HL-60 (cell line): ENCODE results near the gene OSBPL2.

Experiments used
- DNase-seq, 2 experiments: peaks; one replicate each; pipeline ENCODE4 v3.0.0-alpha.2; 2010 to 2020; ENCODE audit warnings: low read depth in 1 of 2, low spot score in 1 of 2
- H3K27ac ChIP-seq: fragments of 250-450 bp; sonication (Bioruptor Pico); replicated peaks from 2 replicates; pipeline ENCODE4 v1.5.1; 2020; ENCODE audit warnings: mild to moderate bottlenecking, moderate library complexity
- H3K27me3 ChIP-seq: fragments of 250-450 bp; sonication (Bioruptor Pico); 2 replicates; pipeline ENCODE4 v1.5.1; 2021; ENCODE audit warnings: mild to moderate bottlenecking, moderate library complexity; ENCODE audit not compliant: insufficient read depth, poor library complexity, severe bottlenecking
- H3K4me3 ChIP-seq: replicated peaks from 2 replicates; pipeline ENCODE4 v1.5.1; 2011; ENCODE audit warnings: mild to moderate bottlenecking, control low read depth, low read length; ENCODE audit not compliant: insufficient read depth
- CTCF ChIP-seq: IDR thresholded peaks from one replicate; pipeline ENCODE4 v1.5.1; 2011; ENCODE audit warnings: low read length, control low read depth, inconsistent platforms; ENCODE audit not compliant: insufficient read depth
- GABPA ChIP-seq: IDR thresholded peaks from 2 replicates; pipeline ENCODE4 v1.6.1; 2012; ENCODE audit warnings: low read depth
- POLR2AphosphoS5 ChIP-seq: IDR thresholded peaks from 2 replicates; pipeline ENCODE4 v1.6.1; 2012; ENCODE audit warnings: low read depth
- REST ChIP-seq: IDR thresholded peaks from 2 replicates; pipeline ENCODE4 v1.6.1; 2012; ENCODE audit warnings: low read depth; ENCODE audit not compliant: insufficient replicate concordance
- SPI1 ChIP-seq: IDR thresholded peaks from 2 replicates; pipeline ENCODE4 v1.6.1; 2012; ENCODE audit warnings: low read depth, mild to moderate bottlenecking, borderline replicate concordance

Gene OSBPL2

GRCh38 chr20:62266340-62266739 is 28.0 kb downstream of the OSBPL2 start:
- Histone ChIP-seq H3K27ac (no peak overlapping the region), H3K27me3 (no peaks in the 10 kb centered on the region), H3K4me3 (no peak overlapping the region)
- TF ChIP-seq REST (no peak), GABPA (no peak), SPI1 (no peak), CTCF (no peak), POLR2AphosphoS5 (no peak)
- no peak for DNase-seq

- H3K27me3 ChIP-seq: no peaks in the 10 kb centered on the region
- TF ChIP-seq REST (no peak), POLR2AphosphoS5 (no peak), GABPA (no peak), CTCF (no peak), SPI1 (no peak)
- no peak for DNase-seq
- H3K4me3 ChIP-seq: no peak overlapping the region
- no peak overlapping the region for H3K27ac ChIP-seq
These were observed 28.5 kb downstream of the OSBPL2 start for GRCh38 chr20:62266851-62267250.

GRCh38 chr20:62267543-62267942 is 29.2 kb downstream of the OSBPL2 start:
- DNase-seq: no peak
- Histone ChIP-seq H3K27ac (no peak overlapping the region), H3K27me3 (no peaks in the 10 kb centered on the region), H3K4me3 (no peak overlapping the region)
- TF ChIP-seq GABPA: no peak
- TF ChIP-seq SPI1: no peak
- TF ChIP-seq POLR2AphosphoS5: no peak
- no peak for TF ChIP-seq CTCF
- no peak for TF ChIP-seq REST
